ENCODE results near the gene THAP7. TPM values are rescaled to one million over a fixed set of nuclear protein-coding genes. Genes with fewer than 3 reads are reported as not detected.

The THAP7 gene
- total RNA-seq, 4 donors from 2014 or later = 38.5 to 49.0 (median 42.5) TPM

DNA sequence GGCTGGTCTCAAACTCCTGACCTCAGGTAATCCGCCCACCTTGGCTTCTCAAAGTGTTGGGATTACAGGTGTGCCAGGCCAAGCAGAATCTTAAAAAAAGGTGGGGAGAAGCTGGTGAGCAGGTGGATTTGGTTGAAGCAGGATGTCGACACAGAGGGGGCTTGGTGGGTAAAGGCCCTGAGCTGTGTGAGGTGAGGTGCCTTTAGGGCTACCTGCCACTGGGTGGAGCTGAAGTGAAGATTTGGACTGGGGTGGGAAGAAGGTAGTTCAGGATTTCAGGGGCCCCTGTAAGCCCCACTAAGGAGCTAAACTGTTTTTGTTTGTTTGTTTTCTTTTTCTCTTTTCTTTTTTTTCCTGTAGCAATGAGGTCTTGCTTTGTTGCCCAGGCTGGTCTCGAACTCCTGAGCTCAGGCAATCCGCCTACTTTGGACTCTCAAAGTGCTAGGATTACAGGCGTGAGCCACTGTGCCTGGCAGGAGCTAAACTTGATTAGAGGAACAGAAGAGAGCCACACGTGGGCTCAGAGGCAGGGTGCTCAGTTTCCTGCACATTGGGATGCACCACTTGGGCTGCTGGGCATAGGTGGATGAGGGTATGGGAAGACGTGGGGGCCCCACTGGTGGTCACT lies 19.0 kb upstream of the THAP7 start:
- Histone ChIP-seq H3K4me1 (peaks cover 0 to under 1% (median 0%) of the 10 kb centered on the region in 3 donors), H3K4me3 (no peak overlapping the region), H3K9me3 (no peaks in the 10 kb centered on the region), H3K27ac (no peak overlapping the region), H3K27me3 (no peaks in the 10 kb centered on the region), H3K36me3 (no peaks in the 10 kb centered on the region)
- WGBS, 2 donors (ENCODE audit: low coverage in 1 of 2) = 0 to 30% methylated on average over 1 to 4 of the region's 7 CpGs
- ATAC-seq = no peak
- no peak for TF ChIP-seq EP300 (IDR thresholded peaks at IDR 0.05)
- no peak for TF ChIP-seq POLR2A (IDR thresholded peaks at IDR 0.05)
- no peak for TF ChIP-seq POLR2AphosphoS5 (IDR thresholded peaks at IDR 0.05)
- TF ChIP-seq CTCF (IDR thresholded peaks at IDR 0.05) = no peak

DNA sequence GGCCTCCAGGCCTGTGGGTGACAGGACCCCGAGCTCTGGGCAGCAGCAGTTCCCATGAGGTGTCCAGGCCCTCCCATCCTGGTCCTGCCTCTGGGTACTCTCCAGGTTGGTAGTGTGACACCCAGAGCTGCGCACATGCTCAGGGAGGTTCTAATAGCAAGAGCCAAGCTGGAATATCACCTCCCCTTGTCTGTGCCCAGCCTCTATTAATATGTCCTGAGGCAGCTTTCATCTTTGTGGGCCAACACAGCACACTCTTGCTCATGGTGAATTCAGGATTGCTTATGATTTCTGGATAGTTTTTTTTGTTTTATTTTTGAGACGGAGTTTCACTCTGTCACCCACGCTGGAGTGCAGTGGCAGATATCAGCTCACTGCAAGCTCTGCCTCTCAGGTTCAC lies 16.4 kb upstream of the THAP7 start:
- no peak for TF ChIP-seq EP300 (IDR thresholded peaks at IDR 0.05)
- no peak for TF ChIP-seq POLR2A (IDR thresholded peaks at IDR 0.05)
- TF ChIP-seq POLR2AphosphoS5 (IDR thresholded peaks at IDR 0.05) = no peak
- TF ChIP-seq CTCF (IDR thresholded peaks at IDR 0.05) = no peak
- Histone ChIP-seq H3K4me3 (no peak overlapping the region), H3K27ac (no peak overlapping the region), H3K27me3 (no peaks in the 10 kb centered on the region), H3K36me3 (no peaks in the 10 kb centered on the region), H3K4me1 (peaks cover 0 to 27% (median 21%) of the 10 kb centered on the region in 3 donors), H3K9me3 (no peaks in the 10 kb centered on the region)
- ATAC-seq = no peak
- WGBS, 2 donors (ENCODE audit: low coverage in 1 of 2) = 73 to 100% methylated on average over 2 of the region's 4 CpGs

DNA sequence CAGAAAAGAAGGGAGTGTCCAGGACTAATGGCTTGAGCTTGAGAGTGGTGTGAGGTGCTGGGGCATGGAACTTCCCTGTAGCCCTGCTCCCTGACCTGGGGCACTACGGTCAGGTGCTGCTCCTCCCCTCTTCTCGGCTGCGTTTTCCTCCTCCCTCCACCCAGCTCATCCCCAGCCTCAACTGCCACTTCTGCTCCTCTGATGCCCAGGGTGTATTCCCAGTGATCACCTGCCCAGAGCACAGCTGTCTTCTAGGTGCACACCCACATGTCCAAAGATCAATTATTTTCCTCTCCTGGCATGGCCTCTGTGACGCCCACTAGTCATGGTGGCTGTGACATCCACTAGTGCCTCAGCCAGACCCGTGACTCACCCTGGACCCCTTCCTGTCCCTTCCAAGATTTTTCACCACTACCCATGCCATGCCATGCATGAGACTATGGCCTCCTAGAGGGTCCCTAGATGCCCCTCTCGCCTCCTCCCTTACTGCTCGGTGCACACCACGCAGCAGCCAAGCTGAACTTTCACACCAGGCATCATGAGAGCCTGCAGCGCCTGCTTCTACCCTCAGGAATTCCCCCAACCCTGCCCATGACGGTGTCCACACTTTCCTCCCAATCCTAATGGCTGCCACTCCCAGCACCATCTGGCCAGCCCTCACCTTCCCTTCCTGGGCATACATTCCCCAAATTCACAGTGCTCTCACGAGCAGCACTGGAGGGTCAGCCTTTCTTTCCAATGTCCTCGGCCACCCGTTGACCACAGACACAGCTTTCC lies 14.9 kb upstream of the THAP7 start:
- Histone ChIP-seq H3K36me3 (no peaks in the 10 kb centered on the region), H3K4me1 (peaks cover 0 to 28% (median 21%) of the 10 kb centered on the region in 3 donors), H3K27me3 (no peaks in the 10 kb centered on the region), H3K4me3 (no peak overlapping the region), H3K27ac (no peak overlapping the region), H3K9me3 (no peaks in the 10 kb centered on the region)
- WGBS, 2 donors (ENCODE audit: low coverage in 1 of 2) = 76 to 87% methylated on average over 6 to 11 of the region's 13 CpGs
- TF ChIP-seq POLR2AphosphoS5 (IDR thresholded peaks at IDR 0.05) (no peak), POLR2A (IDR thresholded peaks at IDR 0.05) (no peak), CTCF (IDR thresholded peaks at IDR 0.05) (no peak), EP300 (IDR thresholded peaks at IDR 0.05) (no peak)
- no peak for ATAC-seq

DNA sequence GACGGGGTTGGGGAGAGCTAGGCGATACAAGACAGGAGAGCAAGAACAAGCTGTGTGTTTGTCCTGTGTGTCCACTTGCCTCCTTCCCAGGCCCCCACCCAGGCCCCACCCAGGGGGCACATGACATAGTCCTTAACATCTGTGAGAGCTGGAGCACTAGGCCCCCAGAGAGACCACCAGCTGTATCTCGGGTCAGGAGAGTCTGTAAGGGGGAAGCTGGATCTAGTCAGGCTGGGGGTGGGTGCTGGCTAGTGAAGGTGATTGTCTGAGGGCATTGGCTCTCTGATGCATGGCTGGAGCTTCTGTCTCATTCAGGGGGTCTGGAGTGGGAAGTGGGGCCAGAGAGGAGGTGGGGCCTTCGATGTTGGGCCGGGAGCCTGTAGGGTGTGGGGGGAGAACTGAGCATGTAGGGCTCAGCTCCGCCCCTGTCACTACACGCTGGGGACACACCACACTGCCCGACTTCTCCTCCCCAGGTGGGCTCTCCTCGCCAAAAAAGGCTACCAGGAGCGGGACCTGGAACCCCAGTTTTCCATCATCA lies 13.6 kb upstream of the THAP7 start:
- TF ChIP-seq POLR2A (IDR thresholded peaks at IDR 0.05) = no peak
- TF ChIP-seq POLR2AphosphoS5 (IDR thresholded peaks at IDR 0.05) = no peak
- TF ChIP-seq EP300 (IDR thresholded peaks at IDR 0.05) = no peak
- no peak for TF ChIP-seq CTCF (IDR thresholded peaks at IDR 0.05)
- Histone ChIP-seq H3K4me1 (peaks cover 0 to 28% (median 21%) of the 10 kb centered on the region in 3 donors), H3K9me3 (no peaks in the 10 kb centered on the region), H3K27ac (peak overlapping the region in 2 of 4 donors; percentile 78 to 82), H3K4me3 (no peak overlapping the region), H3K27me3 (no peaks in the 10 kb centered on the region), H3K36me3 (no peaks in the 10 kb centered on the region)
- WGBS, 2 donors (ENCODE audit: low coverage in 1 of 2) = 54 to 69% methylated on average over 5 of the region's 10 CpGs
- no peak for ATAC-seq
